T-helper 2 cell (primary cell): ENCODE results near the gene FLRT2.

Experiments
- DNase-seq, 5 experiments: peaks; one replicate each; pipeline versions ENCODE4 v3.0.0 to v3.0.0-alpha.2; 2012 to 2022

The FLRT2 gene

GRCh38 chr14:85531587-85532373, 1.8 kb downstream of the FLRT2 start:
- DNase-seq, result peak in 1 of 5 experiments; percentile 34

GRCh38 chr14:85532374-85533022, 2.6 kb downstream of the FLRT2 start:
- DNase-seq, result no peak

- peak in 1 of 5 experiments; percentile 12 for DNase-seq
These were observed 3.3 kb downstream of the FLRT2 start for GRCh38 chr14:85533023-85533860.

GRCh38 chr14:85533861-85534291, 3.9 kb downstream of the FLRT2 start:
- no peak for DNase-seq

GRCh38 chr14:85534458-85535293, 4.7 kb downstream of the FLRT2 start:
- no peak for DNase-seq

GRCh38 chr14:85535321-85535720, 5.4 kb downstream of the FLRT2 start:
- no peak for DNase-seq

- no peak for DNase-seq
These were observed 6.3 kb downstream of the FLRT2 start for GRCh38 chr14:85535991-85536832.

- DNase-seq, result no peak
These were observed 6.9 kb downstream of the FLRT2 start for GRCh38 chr14:85536833-85537190.

GRCh38 chr14:85537526-85537925, 7.6 kb downstream of the FLRT2 start:
- DNase-seq, result no peak

- DNase-seq, result no peak
These were observed 8.7 kb downstream of the FLRT2 start for GRCh38 chr14:85538636-85539035.

- DNase-seq, result no peak
These were observed 9.6 kb downstream of the FLRT2 start for GRCh38 chr14:85539510-85539909.

GRCh38 chr14:85542623-85543022, 12.7 kb downstream of the FLRT2 start:
- no peak for DNase-seq

- no peak for DNase-seq
These were observed 15.8 kb downstream of the FLRT2 start for GRCh38 chr14:85545738-85546137.

- DNase-seq, result no peak
These were observed 16.4 kb downstream of the FLRT2 start for GRCh38 chr14:85546390-85546789.

- DNase-seq, result no peak
These were observed 19.8 kb downstream of the FLRT2 start for GRCh38 chr14:85549697-85550096.

GRCh38 chr14:85554106-85554505, 24.2 kb downstream of the FLRT2 start:
- DNase-seq, result no peak

GRCh38 chr14:85556267-85556666, 26.3 kb downstream of the FLRT2 start:
- DNase-seq, result no peak

- no peak for DNase-seq
These were observed 28.6 kb downstream of the FLRT2 start for GRCh38 chr14:85558505-85558904.

- no peak for DNase-seq
These were observed 32.7 kb downstream of the FLRT2 start for GRCh38 chr14:85562630-85563029.

- DNase-seq, result no peak
These were observed 35.0 kb downstream of the FLRT2 start for GRCh38 chr14:85564841-85565527.

GRCh38 chr14:85565862-85566296, 35.9 kb downstream of the FLRT2 start:
- DNase-seq, result no peak
